GM23338 (cell line): ENCODE data around the gene C13orf46. TPM values are rescaled to one million over a fixed set of nuclear protein-coding genes. Genes with fewer than 3 reads are reported as not detected.

ENCODE experiments used
- ATAC-seq: fragments of 200-7000 bp; cut with Tn5 transposase; 3 replicates; pipeline ENCODE4 v1.9.1; 2020
- DNase-seq: peaks from one replicate; pipeline ENCODE4 v3.0.0-alpha.2; 2015; ENCODE audit warnings: low spot score
- H2AFZ ChIP-seq: fragments of 200-600 bp; sonication (generic); 2 replicates; pipeline ENCODE4 v1.8.0; 2016; ENCODE audit warnings: antibody characterized with exemption, mild to moderate bottlenecking, moderate library complexity
- H3F3A ChIP-seq: fragments of 200-600 bp; sonication (generic); replicated peaks from 2 replicates; pipeline ENCODE4 v1.8.0; 2017; ENCODE audit warnings: antibody characterized with exemption, mixed run types, low read depth
- H3K27ac ChIP-seq: fragments of 200-600 bp; sonication (generic); 2 replicates; pipeline ENCODE4 v1.6.1; 2016; ENCODE audit warnings: low read depth
- H3K27me3 ChIP-seq: fragments of 200-600 bp; sonication (generic); 2 replicates; pipeline ENCODE4 v1.8.0; 2016; ENCODE audit warnings: mild to moderate bottlenecking, mixed run types, moderate library complexity; ENCODE audit not compliant: insufficient read depth
- H3K36me3 ChIP-seq: fragments of 200-600 bp; sonication (generic); 2 replicates; pipeline ENCODE4 v1.8.0; 2016; ENCODE audit warnings: mild to moderate bottlenecking; ENCODE audit not compliant: insufficient read depth
- H3K4me1 ChIP-seq: fragments of 200-600 bp; sonication (generic); 2 replicates; pipeline ENCODE4 v1.8.0; 2016; ENCODE audit warnings: mild to moderate bottlenecking, moderate library complexity; ENCODE audit not compliant: insufficient read depth
- H3K4me2 ChIP-seq: fragments of 200-600 bp; sonication (generic); 2 replicates; pipeline ENCODE4 v1.7.1; 2017; ENCODE audit warnings: mixed run types
- H3K4me3 ChIP-seq: fragments of 200-600 bp; sonication (generic); 2 replicates; pipeline ENCODE4 v1.6.1; 2016; ENCODE audit warnings: mixed run types
- H3K79me2 ChIP-seq: fragments of 200-600 bp; sonication (generic); replicated peaks from 2 replicates; pipeline ENCODE4 v1.8.0; 2017; ENCODE audit warnings: mild to moderate bottlenecking; ENCODE audit not compliant: insufficient read depth
- H3K9me2 ChIP-seq: fragments of 200-600 bp; sonication (generic); 2 replicates; pipeline ENCODE4 v1.8.0; 2017; ENCODE audit not compliant: insufficient read depth
- H4K20me1 ChIP-seq: fragments of 200-600 bp; sonication (generic); replicated peaks from 2 replicates; pipeline ENCODE4 v1.8.0; 2017; ENCODE audit warnings: mild to moderate bottlenecking; ENCODE audit not compliant: insufficient read depth
- H3K27ac Mint-ChIP-seq: 2 replicates; pipeline ENCODE4 v1.8.0; 2020; ENCODE audit warnings: inconsistent platforms, mild to moderate bottlenecking, moderate library complexity, mixed read lengths
- H3K27me3 Mint-ChIP-seq: 3 replicates; pipeline ENCODE4 v1.8.0; 2022; ENCODE audit warnings: low read depth, mild to moderate bottlenecking, moderate library complexity, mixed read lengths, inconsistent platforms; ENCODE audit not compliant: insufficient read depth, poor library complexity
- H3K36me3 Mint-ChIP-seq: 3 replicates; pipeline ENCODE4 v1.8.0; 2021; ENCODE audit warnings: low read depth, mild to moderate bottlenecking, inconsistent platforms, moderate library complexity, mixed read lengths
- H3K4me1 Mint-ChIP-seq: 3 replicates; pipeline ENCODE4 v1.8.0; 2020; ENCODE audit warnings: mild to moderate bottlenecking, inconsistent platforms, mixed read lengths
- H3K4me3 Mint-ChIP-seq: 3 replicates; pipeline ENCODE4 v1.8.0; 2021; ENCODE audit warnings: moderate library complexity, mild to moderate bottlenecking, inconsistent platforms, mixed read lengths
- H3K9me3 Mint-ChIP-seq: 3 replicates; pipeline ENCODE4 v1.8.0; 2020; ENCODE audit warnings: moderate library complexity, mild to moderate bottlenecking, inconsistent platforms, mixed read lengths
- CREB1 ChIP-seq: fragments of 250-450 bp; sonication (Bioruptor Pico); IDR thresholded peaks from 2 replicates; pipeline ENCODE4 v1.5.0; 2020; ENCODE audit warnings: low read depth, mild to moderate bottlenecking, moderate library complexity
- EZH2 ChIP-seq: fragments of 200-600 bp; sonication (generic); IDR thresholded peaks from one replicate; pipeline ENCODE4 v1.8.0; 2017; ENCODE audit warnings: antibody characterized with exemption, mild to moderate bottlenecking, low read depth; ENCODE audit not compliant: unreplicated experiment
- JUNB ChIP-seq: IDR thresholded peaks from one replicate; pipeline ENCODE4 v1.6.1; 2016; ENCODE audit warnings: antibody characterized with exemption; ENCODE audit not compliant: unreplicated experiment
- NANOG ChIP-seq: IDR thresholded peaks from 2 replicates; pipeline ENCODE4 v1.6.1; 2016; ENCODE audit warnings: antibody characterized with exemption, borderline replicate concordance
- POLR2AphosphoS5 ChIP-seq: IDR thresholded peaks from 2 replicates; pipeline ENCODE4 v1.6.1; 2016; ENCODE audit warnings: antibody characterized with exemption, low read depth
- ZNF114 ChIP-seq: fragments of 250-450 bp; sonication (Bioruptor Pico); IDR thresholded peaks from 2 replicates; pipeline ENCODE4 v1.5.0; 2020; ENCODE audit warnings: mild to moderate bottlenecking, moderate library complexity
- ZNF331 ChIP-seq: fragments of 250-450 bp; sonication (Bioruptor Pico); IDR thresholded peaks from 2 replicates; pipeline ENCODE4 v1.5.0; 2020; ENCODE audit warnings: low read depth, mild to moderate bottlenecking, moderate library complexity
- polyA plus RNA-seq: library from polyadenylated mRNA; unstranded; fragments of >200 nt; fragmentation: Nextera tagmentation; extraction: Ambion mirVana; gene quantifications from 2 replicates; pipeline ENCODE4 v1.2.1, GENCODE V29; 2016
- total RNA-seq: library from RNA; depleted of rRNA; stranded (reverse); fragments of >200 nt; shearing (Covaris generic); gene quantifications from 2 replicates; pipeline ENCODE4 v1.2.3, GENCODE V29; 2014
- TF ChIP-seq, protein P1 (sequence below): fragments of 250-450 bp; sonication (Bioruptor Pico); IDR thresholded peaks from 2 replicates; pipeline ENCODE4 v1.5.0; 2020; ENCODE audit warnings: mild to moderate bottlenecking, moderate library complexity
- TF ChIP-seq, protein P2 (sequence below), 2 experiments: fragments of 200-600 bp in 1 of 2; sonication (generic) in 1 of 2; conservative IDR thresholded peaks; 2 replicates each; pipeline versions ENCODE4 v1.5.1 to v1.6.1; 2016 to 2017; ENCODE audit warnings: antibody characterized with exemption in 2 of 2, low read depth in 2 of 2, mild to moderate bottlenecking in 2 of 2, moderate library complexity in 1 of 2
- TF ChIP-seq, protein P3 (sequence below): IDR thresholded peaks from 2 replicates; pipeline ENCODE4 v1.6.1; 2016; ENCODE audit warnings: antibody characterized with exemption
- TF ChIP-seq, protein P4 (sequence below): IDR thresholded peaks from one replicate; pipeline ENCODE4 v1.6.1; 2018; ENCODE audit warnings: antibody characterized with exemption; ENCODE audit not compliant: unreplicated experiment

C13orf46 gene
- total and polyA plus RNA-seq, 2 experiments from 2014 or later = 0.44 to 1.5 TPM

DNA sequence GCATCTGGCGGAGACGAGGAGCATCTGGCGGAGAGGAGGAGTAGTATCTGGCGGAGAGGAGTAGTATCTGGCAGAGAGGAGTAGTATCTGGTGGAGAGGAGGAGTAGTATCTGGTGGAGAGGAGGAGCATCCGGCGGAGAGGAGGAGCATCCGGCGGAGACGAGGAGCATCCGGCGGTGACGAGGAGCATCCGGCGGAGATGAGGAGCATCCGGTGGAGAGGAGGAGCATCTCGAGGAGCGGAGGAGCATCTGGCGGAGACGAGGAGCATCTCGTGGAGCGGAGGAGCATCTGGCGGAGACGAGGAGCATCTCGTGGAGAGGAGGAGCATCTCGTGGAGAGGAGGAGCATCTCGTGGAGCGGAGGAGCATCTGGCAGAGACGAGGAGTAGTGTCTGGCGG is 18.6 kb downstream of the C13orf46 start (continued):
- TF ChIP-seq, protein P1, sequence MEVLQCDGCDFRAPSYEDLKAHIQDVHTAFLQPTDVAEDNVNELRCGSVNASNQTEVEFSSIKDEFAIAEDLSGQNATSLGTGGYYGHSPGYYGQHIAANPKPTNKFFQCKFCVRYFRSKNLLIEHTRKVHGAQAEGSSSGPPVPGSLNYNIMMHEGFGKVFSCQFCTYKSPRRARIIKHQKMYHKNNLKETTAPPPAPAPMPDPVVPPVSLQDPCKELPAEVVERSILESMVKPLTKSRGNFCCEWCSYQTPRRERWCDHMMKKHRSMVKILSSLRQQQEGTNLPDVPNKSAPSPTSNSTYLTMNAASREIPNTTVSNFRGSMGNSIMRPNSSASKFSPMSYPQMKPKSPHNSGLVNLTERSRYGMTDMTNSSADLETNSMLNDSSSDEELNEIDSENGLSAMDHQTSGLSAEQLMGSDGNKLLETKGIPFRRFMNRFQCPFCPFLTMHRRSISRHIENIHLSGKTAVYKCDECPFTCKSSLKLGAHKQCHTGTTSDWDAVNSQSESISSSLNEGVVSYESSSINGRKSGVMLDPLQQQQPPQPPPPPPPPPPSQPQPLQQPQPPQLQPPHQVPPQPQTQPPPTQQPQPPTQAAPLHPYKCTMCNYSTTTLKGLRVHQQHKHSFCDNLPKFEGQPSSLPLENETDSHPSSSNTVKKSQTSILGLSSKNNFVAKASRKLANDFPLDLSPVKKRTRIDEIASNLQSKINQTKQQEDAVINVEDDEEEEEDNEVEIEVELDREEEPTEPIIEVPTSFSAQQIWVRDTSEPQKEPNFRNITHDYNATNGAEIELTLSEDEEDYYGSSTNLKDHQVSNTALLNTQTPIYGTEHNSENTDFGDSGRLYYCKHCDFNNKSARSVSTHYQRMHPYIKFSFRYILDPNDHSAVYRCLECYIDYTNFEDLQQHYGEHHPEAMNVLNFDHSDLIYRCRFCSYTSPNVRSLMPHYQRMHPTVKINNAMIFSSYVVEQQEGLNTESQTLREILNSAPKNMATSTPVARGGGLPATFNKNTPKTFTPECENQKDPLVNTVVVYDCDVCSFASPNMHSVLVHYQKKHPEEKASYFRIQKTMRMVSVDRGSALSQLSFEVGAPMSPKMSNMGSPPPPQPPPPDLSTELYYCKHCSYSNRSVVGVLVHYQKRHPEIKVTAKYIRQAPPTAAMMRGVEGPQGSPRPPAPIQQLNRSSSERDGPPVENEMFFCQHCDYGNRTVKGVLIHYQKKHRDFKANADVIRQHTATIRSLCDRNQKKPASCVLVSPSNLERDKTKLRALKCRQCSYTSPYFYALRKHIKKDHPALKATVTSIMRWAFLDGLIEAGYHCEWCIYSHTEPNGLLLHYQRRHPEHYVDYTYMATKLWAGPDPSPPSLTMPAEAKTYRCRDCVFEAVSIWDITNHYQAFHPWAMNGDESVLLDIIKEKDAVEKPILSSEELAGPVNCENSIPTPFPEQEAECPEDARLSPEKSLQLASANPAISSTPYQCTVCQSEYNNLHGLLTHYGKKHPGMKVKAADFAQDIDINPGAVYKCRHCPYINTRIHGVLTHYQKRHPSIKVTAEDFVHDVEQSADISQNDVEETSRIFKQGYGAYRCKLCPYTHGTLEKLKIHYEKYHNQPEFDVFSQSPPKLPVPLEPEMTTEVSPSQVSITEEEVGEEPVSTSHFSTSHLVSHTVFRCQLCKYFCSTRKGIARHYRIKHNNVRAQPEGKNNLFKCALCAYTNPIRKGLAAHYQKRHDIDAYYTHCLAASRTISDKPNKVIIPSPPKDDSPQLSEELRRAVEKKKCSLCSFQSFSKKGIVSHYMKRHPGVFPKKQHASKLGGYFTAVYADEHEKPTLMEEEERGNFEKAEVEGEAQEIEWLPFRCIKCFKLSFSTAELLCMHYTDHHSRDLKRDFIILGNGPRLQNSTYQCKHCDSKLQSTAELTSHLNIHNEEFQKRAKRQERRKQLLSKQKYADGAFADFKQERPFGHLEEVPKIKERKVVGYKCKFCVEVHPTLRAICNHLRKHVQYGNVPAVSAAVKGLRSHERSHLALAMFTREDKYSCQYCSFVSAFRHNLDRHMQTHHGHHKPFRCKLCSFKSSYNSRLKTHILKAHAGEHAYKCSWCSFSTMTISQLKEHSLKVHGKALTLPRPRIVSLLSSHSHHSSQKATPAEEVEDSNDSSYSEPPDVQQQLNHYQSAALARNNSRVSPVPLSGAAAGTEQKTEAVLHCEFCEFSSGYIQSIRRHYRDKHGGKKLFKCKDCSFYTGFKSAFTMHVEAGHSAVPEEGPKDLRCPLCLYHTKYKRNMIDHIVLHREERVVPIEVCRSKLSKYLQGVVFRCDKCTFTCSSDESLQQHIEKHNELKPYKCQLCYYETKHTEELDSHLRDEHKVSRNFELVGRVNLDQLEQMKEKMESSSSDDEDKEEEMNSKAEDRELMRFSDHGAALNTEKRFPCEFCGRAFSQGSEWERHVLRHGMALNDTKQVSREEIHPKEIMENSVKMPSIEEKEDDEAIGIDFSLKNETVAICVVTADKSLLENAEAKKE (CRISPR knock-in tag) = no peak
- no peak for TF ChIP-seq EZH2
- no peak for TF ChIP-seq JUNB
- TF ChIP-seq ZNF331 (CRISPR knock-in tag) = no peak
- TF ChIP-seq ZNF114 (CRISPR knock-in tag) = no peak

DNA sequence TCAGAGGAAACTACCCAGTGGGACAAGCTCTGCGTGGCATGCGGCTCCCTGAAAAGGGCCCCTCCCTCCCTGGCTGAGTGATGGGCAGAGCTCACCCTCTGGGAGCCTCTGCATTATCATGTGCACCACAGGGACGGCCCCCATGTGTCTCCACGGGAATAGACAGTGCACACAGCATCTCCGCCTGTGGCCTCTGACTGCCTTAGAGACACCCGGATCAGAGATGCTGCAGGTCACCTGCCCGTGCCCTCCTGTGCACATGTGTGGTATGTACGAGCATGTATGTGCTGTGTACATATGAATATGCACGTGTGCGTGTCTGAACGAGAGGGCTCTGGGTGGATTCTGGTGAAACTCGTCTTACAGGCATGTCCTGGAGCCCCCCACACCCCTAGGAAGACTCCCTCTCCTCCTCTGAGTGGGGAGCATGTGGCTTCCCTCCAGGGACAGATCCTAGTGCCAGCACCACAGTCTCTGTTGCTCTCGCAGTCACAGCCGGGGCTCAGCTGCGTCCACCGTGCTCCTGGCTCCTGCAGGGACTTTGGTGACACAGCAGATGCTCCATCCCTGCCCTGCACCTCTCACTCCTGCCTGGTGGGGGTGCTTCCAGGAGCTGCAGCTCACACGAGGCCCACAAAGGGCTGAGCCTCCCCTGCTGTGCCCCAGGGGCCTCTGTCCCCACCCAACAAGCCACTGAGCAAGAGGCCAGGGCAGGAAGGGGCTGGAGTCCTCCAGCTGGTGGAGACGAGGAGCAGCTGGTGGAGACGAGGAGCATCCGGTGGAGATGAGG is 19.6 kb downstream of the C13orf46 start:
- Histone ChIP-seq H3K4me1 (no peaks in the 10 kb centered on the region), H3K9me2 (no peaks in the 10 kb centered on the region), H3F3A (no peaks in the 10 kb centered on the region), H3K4me2 (no peak overlapping the region), H3K27ac (no peak overlapping the region), H3K36me3 (no peaks in the 10 kb centered on the region), H2AFZ (no peak overlapping the region), H3K79me2 (no peaks in the 10 kb centered on the region), H4K20me1 (no peaks in the 10 kb centered on the region), H3K27me3 (no peaks in the 10 kb centered on the region), H3K4me3 (no peak overlapping the region)
- ATAC-seq (no peak), DNase-seq (no peak)
- Mint-ChIP-seq H3K4me1 (no peaks in the 10 kb centered on the region; the same call in 2 of the 3 replicates), H3K27ac (no peak overlapping the region), H3K27me3 (peaks cover 13% of the 10 kb centered on the region), H3K4me3 (no peak overlapping the region), H3K9me3 (peaks cover 50% of the 10 kb centered on the region), H3K36me3 (peaks cover 33% of the 10 kb centered on the region)
- TF ChIP-seq POLR2AphosphoS5 (no peak), ZNF114 (CRISPR knock-in tag) (no peak), NANOG (no peak), JUNB (no peak), ZNF331 (CRISPR knock-in tag) (no peak), CREB1 (CRISPR knock-in tag) (no peak), EZH2 (no peak)
- TF ChIP-seq, protein P2, sequence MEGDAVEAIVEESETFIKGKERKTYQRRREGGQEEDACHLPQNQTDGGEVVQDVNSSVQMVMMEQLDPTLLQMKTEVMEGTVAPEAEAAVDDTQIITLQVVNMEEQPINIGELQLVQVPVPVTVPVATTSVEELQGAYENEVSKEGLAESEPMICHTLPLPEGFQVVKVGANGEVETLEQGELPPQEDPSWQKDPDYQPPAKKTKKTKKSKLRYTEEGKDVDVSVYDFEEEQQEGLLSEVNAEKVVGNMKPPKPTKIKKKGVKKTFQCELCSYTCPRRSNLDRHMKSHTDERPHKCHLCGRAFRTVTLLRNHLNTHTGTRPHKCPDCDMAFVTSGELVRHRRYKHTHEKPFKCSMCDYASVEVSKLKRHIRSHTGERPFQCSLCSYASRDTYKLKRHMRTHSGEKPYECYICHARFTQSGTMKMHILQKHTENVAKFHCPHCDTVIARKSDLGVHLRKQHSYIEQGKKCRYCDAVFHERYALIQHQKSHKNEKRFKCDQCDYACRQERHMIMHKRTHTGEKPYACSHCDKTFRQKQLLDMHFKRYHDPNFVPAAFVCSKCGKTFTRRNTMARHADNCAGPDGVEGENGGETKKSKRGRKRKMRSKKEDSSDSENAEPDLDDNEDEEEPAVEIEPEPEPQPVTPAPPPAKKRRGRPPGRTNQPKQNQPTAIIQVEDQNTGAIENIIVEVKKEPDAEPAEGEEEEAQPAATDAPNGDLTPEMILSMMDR (conservative IDR thresholded peaks at IDR 0.05; ENCODE audit: low read depth in 2 of 2) = no peak
- TF ChIP-seq, protein P3, sequence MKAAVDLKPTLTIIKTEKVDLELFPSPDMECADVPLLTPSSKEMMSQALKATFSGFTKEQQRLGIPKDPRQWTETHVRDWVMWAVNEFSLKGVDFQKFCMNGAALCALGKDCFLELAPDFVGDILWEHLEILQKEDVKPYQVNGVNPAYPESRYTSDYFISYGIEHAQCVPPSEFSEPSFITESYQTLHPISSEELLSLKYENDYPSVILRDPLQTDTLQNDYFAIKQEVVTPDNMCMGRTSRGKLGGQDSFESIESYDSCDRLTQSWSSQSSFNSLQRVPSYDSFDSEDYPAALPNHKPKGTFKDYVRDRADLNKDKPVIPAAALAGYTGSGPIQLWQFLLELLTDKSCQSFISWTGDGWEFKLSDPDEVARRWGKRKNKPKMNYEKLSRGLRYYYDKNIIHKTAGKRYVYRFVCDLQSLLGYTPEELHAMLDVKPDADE = no peak
- TF ChIP-seq, protein P4, sequence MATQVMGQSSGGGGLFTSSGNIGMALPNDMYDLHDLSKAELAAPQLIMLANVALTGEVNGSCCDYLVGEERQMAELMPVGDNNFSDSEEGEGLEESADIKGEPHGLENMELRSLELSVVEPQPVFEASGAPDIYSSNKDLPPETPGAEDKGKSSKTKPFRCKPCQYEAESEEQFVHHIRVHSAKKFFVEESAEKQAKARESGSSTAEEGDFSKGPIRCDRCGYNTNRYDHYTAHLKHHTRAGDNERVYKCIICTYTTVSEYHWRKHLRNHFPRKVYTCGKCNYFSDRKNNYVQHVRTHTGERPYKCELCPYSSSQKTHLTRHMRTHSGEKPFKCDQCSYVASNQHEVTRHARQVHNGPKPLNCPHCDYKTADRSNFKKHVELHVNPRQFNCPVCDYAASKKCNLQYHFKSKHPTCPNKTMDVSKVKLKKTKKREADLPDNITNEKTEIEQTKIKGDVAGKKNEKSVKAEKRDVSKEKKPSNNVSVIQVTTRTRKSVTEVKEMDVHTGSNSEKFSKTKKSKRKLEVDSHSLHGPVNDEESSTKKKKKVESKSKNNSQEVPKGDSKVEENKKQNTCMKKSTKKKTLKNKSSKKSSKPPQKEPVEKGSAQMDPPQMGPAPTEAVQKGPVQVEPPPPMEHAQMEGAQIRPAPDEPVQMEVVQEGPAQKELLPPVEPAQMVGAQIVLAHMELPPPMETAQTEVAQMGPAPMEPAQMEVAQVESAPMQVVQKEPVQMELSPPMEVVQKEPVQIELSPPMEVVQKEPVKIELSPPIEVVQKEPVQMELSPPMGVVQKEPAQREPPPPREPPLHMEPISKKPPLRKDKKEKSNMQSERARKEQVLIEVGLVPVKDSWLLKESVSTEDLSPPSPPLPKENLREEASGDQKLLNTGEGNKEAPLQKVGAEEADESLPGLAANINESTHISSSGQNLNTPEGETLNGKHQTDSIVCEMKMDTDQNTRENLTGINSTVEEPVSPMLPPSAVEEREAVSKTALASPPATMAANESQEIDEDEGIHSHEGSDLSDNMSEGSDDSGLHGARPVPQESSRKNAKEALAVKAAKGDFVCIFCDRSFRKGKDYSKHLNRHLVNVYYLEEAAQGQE = no peak
